ENCODE measurements around the gene GOLGA6L22.
"Not testable (repeated sequence)": the region's sequence is repeated elsewhere in the genome, so short reads cannot be mapped to it uniquely, and the experiment has no call there.

GOLGA6L22 gene

DNA sequence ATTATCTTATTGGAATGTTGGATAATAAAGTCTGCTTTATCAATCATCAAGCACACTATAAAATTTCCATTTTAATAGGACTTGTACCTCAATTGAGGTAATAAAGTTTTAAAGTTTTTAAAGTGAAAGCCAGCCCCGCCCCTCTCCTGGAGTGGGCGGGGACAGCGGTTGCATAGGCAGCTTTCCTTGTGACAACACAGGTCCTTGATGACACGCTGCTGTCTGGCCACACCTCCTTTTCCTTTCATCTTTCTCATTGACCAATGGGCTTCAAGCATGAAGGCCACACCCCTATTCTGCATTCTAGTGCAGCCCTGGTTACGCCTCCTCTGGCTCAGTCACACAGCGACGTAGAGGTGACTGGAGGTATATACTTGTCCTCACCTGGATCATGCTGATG is at the start of gene GOLGA6L22:
Gene GOLGA6L22, plus strand, starts transcription at position 301 of the 400 bp plus-strand sequence. Its CDS starts 91 bp downstream, at position 392.
- DNase-seq (ENCODE audit: low spot score); FAIRE-seq: not testable (repeated sequence)

DNA sequence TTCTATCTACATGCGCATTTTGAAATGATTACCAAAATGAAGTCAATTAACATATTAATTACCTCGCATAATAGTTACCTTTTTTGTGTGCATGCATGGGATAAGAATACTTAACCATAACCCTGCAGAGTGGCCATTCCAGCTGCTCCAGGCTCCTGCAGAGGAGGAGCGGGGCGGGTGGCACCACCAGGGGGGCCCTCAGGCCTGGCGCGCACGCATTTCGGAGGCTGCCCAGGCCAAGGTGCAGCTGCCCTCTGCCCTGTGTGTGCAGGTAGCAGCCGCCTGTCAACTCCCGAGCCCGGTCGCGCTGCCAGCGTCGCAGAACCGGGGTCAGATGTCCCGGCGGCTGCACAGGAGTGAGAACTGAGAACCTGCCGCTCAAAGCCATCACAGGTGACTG is 41.4 kb upstream of the GOLGA6L22 start:
- FAIRE-seq; DNase-seq (ENCODE audit: low spot score): not testable (repeated sequence)

- not testable (repeated sequence) for FAIRE-seq; DNase-seq (ENCODE audit: low spot score)
Measured at GRCh38 chr15:22417795-22418194, 40.9 kb upstream of the GOLGA6L22 start.

DNA sequence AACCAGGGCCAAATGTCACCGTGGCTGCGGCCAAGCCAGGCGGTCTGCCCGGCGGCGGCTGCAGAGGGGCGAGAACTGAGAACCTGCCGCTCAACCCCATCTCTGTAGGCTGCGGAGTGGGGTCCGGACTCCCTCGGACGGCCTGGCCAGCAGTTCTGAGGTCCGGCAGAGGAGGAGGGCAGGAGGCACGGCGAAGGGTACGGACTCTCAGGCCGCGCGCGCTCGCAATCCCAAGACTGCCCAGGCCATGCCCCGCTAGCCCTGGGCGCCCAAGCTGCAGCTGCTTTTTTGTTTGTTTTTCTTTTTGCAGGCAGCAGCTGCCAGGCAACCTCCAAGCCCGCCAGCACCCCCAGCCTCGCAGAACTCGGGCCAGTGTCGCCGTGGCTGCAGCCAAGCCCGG is 40.5 kb upstream of the GOLGA6L22 start:
- FAIRE-seq; DNase-seq (ENCODE audit: low spot score): not testable (repeated sequence)

DNA sequence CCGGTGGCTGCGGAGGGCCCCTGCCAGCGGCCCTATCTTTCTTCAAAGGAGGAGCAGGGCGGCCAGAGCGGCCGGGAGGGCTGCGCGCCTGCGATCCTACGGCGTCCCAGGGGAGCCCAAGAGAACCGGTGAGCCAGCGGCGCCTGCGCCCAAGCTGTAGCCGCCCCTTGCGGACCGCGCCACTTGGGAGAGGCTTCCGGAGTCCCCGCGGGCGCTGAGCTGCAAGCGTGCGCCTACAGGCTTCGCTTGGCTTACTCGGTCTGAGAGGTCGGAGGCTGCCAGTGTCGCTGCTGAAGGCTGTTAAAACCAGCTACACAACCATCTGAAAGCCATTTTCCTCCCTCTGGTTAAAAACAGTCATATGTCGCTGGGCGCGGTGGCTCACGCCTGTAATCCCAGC is 40.0 kb upstream of the GOLGA6L22 start:
- not testable (repeated sequence) for FAIRE-seq; DNase-seq (ENCODE audit: low spot score)

DNA sequence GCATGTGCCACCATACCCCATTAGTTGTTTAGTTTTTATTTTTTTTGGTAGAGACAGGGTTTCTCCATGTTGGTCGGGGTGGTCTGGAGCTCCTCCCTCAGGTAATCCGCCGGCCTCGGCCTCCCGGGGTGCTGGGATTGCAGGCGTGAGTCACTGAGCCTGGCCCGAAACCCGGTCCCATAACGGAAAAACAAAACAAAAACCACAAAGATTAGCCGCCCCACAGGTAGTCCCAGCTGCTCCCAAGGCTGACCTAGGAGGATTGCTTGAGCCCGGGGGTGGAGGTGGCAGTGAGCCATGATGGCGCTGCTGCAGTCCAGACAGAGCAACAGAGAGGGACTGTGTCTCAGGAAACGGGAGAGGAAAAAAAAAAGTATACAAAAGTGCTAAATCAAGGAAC is 38.4 kb upstream of the GOLGA6L22 start:
- FAIRE-seq; DNase-seq (ENCODE audit: low spot score): not testable (repeated sequence)

DNA sequence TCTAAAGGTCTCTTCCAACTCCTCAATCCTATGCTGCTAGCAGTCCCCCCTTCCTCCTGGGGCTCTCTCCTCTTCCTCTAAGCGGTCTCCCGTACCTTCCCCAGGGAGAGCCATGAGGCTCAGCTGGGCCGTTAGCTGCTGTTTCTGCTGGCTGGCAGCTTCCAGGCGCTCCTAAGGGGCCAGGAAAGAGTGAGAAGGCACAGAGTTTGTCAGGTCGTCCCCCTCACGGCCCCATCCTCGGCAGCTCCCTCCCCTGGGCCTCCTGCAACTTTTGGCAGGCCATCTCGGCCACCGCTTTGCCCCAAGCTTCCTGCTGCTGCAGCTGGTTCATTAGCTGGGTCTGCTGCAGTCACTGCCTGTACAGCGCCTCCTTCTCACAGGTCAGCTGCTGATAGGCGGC is 29.3 kb upstream of the GOLGA6L22 start:
- DNase-seq (ENCODE audit: low spot score); FAIRE-seq: not testable (repeated sequence)

DNA sequence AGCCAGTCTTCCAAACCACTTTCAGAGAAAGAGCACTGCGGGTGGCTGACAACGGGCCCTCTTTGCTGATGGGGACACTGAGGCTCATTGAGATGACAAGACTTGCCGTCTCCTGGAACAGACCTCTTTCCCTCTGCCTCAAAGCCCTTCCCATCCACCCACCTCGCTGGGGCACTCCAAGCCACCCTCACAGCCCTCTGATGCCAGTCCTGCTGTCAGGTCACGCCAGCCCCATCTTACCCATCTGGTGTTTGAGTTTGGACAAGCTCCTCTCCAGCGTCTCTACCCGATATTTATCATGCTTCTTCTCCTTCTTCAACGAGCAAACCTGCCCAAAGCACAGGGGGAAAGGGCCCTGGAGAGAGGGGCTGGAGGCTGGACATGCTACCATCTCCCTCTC is 27.0 kb upstream of the GOLGA6L22 start:
- not testable (repeated sequence) for DNase-seq (ENCODE audit: low spot score); FAIRE-seq

DNA sequence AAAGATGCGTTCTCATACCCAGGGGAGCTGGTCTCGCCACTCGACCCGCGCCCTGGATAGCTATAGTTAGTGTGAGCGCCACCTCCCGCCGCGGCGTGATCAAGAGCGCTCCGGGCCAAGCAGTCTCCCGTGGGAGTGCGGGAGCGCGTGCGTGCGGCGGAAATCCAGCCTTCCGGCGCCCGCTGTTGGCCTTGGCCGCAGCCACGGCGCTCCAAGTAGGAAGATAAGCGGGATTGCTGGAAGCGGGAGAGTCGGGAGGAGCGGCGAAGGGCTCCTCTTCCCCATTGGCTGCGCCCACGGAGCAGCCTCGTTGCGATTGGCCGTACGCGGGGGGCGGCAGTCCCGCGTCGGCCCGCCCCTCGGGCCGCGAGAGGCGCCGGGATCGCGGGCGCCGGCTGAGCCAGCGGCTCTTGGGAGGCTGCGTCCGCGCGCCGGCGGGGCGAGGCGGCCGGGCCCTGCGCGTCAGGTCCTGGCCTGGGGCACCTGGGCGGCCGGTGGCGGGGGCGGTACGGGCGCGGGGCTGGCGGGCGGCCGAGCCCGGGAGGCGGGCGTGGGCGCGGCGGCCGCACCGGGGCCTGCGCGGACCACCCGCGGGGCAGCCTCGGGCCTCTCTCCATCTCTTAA is 35.9 kb downstream of the GOLGA6L22 start:
- DNase-seq (ENCODE audit: low spot score); FAIRE-seq: not testable (repeated sequence)

DNA sequence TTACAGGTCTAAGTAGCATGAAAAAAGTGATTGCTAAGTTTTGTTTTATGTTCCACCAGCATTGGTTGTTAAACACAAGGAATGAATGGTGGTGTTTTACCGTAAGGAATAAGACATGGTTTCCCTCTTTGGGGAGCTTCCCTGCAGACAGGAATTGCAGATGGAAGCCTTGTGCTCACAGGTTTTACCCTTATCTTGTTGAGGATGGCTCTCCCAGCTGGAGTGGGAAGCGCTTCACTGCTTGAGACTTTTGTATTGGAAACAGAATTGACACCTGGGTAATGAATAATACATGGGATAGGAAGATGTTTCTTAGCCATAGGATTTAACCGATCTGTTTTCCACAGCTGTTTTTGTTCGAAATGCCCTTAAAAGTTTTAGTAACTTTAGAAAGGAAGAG is 38.5 kb downstream of the GOLGA6L22 start:
- not testable (repeated sequence) for FAIRE-seq; DNase-seq (ENCODE audit: low spot score)

DNA sequence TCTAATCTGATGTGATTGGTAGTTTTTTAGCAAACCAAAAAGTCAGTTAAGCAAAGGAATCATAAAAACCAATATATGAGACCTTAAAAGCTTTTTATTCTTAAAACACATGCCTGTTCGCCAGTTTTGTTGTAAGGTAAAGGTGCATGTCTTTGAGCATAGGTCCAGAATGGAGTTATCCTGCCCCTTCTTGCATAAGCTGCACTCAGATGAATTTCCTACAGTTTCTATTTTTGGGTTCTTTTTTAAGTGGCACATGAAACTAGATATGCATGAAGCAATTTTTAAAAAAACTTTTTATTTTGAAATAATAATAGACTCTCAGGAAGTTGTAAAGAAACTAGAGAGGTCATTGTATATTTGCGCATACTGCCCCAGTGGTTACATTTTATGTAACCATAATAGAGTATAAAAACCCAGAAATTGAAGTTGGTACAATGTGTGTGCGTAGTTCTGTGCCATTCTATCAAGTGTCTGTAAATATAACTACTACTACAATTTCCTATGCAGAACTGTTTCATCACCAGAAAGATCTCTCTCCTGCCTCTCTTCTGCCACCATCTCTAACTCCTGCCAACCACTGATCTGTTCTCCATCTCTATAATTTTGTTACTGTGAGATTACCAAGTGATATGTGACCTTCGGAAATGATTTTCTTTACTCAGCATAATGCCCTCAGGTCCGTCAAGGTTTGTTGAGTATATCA is 39.7 kb downstream of the GOLGA6L22 start:
- FAIRE-seq; DNase-seq (ENCODE audit: low spot score): not testable (repeated sequence)

DNA sequence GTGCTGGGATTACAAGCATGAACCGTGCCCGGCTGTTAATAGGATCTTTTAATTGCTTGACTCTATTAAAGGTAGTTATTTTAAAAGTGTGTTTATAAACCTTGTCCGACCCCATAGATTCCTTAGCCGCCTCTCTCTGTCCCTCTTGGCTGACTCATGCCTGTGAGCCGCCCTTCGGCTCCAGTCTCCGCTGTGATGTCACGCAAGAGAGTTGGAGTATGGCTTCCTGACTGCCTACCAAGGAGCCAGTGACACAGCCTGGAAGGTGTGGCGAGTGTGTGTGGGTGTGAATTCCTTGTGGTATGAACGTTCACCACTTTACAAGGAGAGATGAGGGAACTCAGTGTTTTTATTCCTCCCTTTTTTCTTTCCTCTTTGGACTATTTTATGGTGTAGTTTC is 43.6 kb downstream of the GOLGA6L22 start:
- DNase-seq (ENCODE audit: low spot score); FAIRE-seq: not testable (repeated sequence)

DNA sequence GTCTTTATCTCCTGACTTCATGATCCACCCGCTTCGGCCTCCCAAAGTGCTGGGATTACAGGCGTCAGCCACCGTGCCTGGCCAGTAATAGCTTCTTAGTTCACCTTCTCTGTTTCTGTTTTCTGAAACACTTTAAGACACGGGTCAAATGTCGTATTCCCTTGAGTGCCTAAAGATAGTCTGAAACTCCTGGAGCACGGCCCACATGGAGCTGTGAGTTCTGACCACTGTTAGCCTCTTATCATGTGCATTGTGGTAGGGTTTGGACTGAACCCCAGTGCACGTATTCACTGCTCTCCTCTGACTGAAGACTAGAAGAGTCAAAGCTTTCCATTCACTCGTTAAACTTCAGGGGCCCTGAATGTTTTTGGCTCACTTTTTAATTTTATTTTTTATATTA is 48.3 kb downstream of the GOLGA6L22 start:
- not testable (repeated sequence) for DNase-seq (ENCODE audit: low spot score); FAIRE-seq

DNA sequence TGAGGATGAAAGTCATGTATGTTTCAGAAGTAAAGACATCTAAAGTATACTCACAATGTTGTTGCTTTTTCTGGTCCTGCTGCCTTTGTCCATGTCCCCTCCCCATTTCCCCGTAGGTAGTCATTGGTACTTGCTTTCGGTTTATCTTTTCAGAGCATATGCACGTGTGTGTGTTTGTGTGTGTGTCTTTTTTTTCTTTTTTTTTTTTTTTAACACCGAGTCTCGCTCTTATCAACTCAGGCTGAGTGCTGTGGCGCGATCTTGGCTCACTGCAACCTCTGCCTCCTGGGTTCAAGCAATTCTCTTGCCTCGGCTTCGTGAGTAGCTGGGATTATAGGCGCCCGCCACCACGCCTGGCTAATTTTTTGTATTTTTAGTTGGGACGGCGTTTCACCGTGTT is 57.4 kb downstream of the GOLGA6L22 start:
- DNase-seq (ENCODE audit: low spot score); FAIRE-seq: not testable (repeated sequence)
